ENCODE measurements around the gene RAI1. TPM values are rescaled to one million over a fixed set of nuclear protein-coding genes. Genes with fewer than 3 reads are reported as not detected.
A peak's percentile ranks its signal among the peaks of the same experiment; 100 is the strongest.

The RAI1 gene
- total RNA-seq, 1 donor from 2014 or later = 40.1 TPM

DNA sequence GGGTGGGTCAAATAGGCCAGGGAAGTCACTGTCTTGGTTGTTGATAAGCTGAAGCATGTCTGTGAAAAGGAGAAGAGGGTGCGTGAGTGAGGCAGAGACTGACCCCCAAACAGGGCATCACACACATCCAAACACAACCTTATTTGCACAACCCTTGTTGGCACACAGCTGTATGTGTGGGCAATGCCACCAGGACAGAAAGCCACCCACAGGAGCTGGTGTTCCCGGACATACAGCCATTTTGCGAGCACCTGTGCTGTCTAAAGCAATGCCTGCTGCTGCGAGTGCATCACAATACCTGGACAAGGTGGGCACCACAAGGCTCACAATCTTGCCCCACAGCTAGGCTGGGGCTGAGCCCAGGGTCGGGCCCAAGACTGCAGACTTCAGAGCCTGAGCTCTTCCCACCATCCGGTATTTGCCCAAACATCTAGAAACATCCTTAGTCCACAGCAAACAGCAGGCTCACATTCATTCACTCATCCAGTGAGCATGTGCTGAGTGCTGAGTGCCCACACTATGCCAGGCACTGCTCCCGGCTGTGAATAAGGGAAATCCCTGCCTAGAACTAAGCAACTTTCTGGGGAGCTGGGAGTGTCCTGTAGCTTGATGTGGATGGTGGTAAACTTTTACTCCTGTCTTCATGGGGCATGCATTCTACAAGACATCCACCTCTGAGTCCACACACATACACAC, 139.4 kb downstream of the RAI1 start:
- DNase-seq (ENCODE audit: extremely low spot score, unreplicated experiment) = no peak
- Mint-ChIP-seq H3K9me3 (ENCODE audit: unreplicated experiment) (no peaks in the 10 kb centered on the region), H3K4me1 (ENCODE audit: unreplicated experiment) (peaks cover 59% of the 10 kb centered on the region), H3K36me3 (ENCODE audit: unreplicated experiment) (peaks cover 11% of the 10 kb centered on the region), H3K27ac (ENCODE audit: unreplicated experiment) (no peak overlapping the region), H3K27me3 (ENCODE audit: unreplicated experiment) (no peaks in the 10 kb centered on the region), H3K4me3 (ENCODE audit: unreplicated experiment) (no peak overlapping the region)
- TF ChIP-seq, protein P1, sequence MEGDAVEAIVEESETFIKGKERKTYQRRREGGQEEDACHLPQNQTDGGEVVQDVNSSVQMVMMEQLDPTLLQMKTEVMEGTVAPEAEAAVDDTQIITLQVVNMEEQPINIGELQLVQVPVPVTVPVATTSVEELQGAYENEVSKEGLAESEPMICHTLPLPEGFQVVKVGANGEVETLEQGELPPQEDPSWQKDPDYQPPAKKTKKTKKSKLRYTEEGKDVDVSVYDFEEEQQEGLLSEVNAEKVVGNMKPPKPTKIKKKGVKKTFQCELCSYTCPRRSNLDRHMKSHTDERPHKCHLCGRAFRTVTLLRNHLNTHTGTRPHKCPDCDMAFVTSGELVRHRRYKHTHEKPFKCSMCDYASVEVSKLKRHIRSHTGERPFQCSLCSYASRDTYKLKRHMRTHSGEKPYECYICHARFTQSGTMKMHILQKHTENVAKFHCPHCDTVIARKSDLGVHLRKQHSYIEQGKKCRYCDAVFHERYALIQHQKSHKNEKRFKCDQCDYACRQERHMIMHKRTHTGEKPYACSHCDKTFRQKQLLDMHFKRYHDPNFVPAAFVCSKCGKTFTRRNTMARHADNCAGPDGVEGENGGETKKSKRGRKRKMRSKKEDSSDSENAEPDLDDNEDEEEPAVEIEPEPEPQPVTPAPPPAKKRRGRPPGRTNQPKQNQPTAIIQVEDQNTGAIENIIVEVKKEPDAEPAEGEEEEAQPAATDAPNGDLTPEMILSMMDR (IDR thresholded peaks at IDR 0.05) = no peak

DNA sequence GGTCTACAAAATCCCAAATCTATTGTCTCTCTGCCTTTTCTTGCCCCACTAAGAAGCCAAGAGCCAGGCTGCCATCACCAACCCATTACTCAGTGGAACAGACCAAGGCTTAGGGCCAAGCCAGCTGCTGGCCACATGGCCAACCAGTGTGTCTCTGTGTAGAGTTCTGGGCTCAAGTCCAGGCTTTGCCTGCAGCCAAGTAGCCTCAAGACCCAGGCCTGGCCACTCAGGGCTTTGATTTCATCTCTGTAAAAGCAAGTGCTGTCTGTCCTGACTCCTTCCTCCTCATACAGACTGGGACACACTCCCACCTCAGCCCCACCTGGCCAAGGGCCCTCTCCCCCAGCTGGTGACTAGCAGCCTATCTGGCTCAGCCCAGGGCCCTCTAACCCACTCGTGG, 140.9 kb downstream of the RAI1 start:
- Mint-ChIP-seq H3K27me3 (ENCODE audit: unreplicated experiment) (no peaks in the 10 kb centered on the region), H3K36me3 (ENCODE audit: unreplicated experiment) (peaks cover 11% of the 10 kb centered on the region), H3K4me1 (ENCODE audit: unreplicated experiment) (peaks cover 71% of the 10 kb centered on the region), H3K4me3 (ENCODE audit: unreplicated experiment) (peak overlapping the region; percentile 18), H3K9me3 (ENCODE audit: unreplicated experiment) (no peaks in the 10 kb centered on the region), H3K27ac (ENCODE audit: unreplicated experiment) (no peak overlapping the region)
- TF ChIP-seq, protein P1 (IDR thresholded peaks at IDR 0.05) = no peak
- DNase-seq (ENCODE audit: extremely low spot score, unreplicated experiment) = no peak

DNA sequence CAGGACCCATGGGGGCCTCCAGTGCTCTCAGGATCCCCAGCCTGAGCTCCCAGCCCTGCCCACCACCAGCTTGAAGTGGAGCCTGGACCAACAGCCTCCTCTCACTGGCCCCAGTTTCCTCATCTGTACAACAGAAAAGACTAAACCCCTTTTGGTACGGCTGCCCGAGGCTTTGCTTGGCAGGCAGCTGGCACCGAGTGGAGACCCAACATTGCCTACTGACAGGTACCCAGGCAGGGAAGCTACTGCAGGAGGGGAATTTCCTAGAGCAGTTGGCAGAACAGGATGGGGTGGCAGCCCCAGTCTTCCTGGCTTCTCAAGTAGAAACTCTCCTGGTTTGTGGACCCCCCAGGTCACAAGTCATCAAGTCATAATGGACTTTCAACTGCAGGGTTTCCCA, 141.4 kb downstream of the RAI1 start:
- H3K27ac Mint-ChIP-seq (ENCODE audit: unreplicated experiment) = peak overlapping the region; percentile 23
- H3K4me1 Mint-ChIP-seq (ENCODE audit: unreplicated experiment) = peaks cover 71% of the 10 kb centered on the region
- no peak for DNase-seq (ENCODE audit: extremely low spot score, unreplicated experiment)
- TF ChIP-seq, protein P1 (IDR thresholded peaks at IDR 0.05) = no peak
- no peaks in the 10 kb centered on the region for H3K9me3 Mint-ChIP-seq (ENCODE audit: unreplicated experiment)
- H3K4me3 Mint-ChIP-seq (ENCODE audit: unreplicated experiment) = peak overlapping the region; percentile 60
- H3K27me3 Mint-ChIP-seq (ENCODE audit: unreplicated experiment) = no peaks in the 10 kb centered on the region
- peaks cover 11% of the 10 kb centered on the region for H3K36me3 Mint-ChIP-seq (ENCODE audit: unreplicated experiment)

GRCh38 chr17:17823433-17824118, 142.3 kb downstream of the RAI1 start:
- TF ChIP-seq, protein P1 (IDR thresholded peaks at IDR 0.05) = no peak
- DNase-seq (ENCODE audit: extremely low spot score, unreplicated experiment) = peak; percentile 90
- H3K4me1 Mint-ChIP-seq (ENCODE audit: unreplicated experiment) = peaks cover 74% of the 10 kb centered on the region
- peak overlapping the region; percentile 85 for H3K27ac Mint-ChIP-seq (ENCODE audit: unreplicated experiment)
- H3K36me3 Mint-ChIP-seq (ENCODE audit: unreplicated experiment) = peaks cover 5% of the 10 kb centered on the region
- no peaks in the 10 kb centered on the region for H3K27me3 Mint-ChIP-seq (ENCODE audit: unreplicated experiment)
- H3K4me3 Mint-ChIP-seq (ENCODE audit: unreplicated experiment) = peak overlapping the region; percentile 63
- no peaks in the 10 kb centered on the region for H3K9me3 Mint-ChIP-seq (ENCODE audit: unreplicated experiment)

- Mint-ChIP-seq H3K27ac (ENCODE audit: unreplicated experiment) (peak overlapping the region; percentile 85), H3K9me3 (ENCODE audit: unreplicated experiment) (no peaks in the 10 kb centered on the region), H3K27me3 (ENCODE audit: unreplicated experiment) (no peaks in the 10 kb centered on the region), H3K4me1 (ENCODE audit: unreplicated experiment) (peaks cover 76% of the 10 kb centered on the region), H3K36me3 (ENCODE audit: unreplicated experiment) (no peaks in the 10 kb centered on the region), H3K4me3 (ENCODE audit: unreplicated experiment) (peak overlapping the region; percentile 63)
- DNase-seq (ENCODE audit: extremely low spot score, unreplicated experiment) = no peak
- TF ChIP-seq, protein P1 (IDR thresholded peaks at IDR 0.05) = no peak
Measured at GRCh38 chr17:17824119-17824782, 143.0 kb downstream of the RAI1 start.
